Gastrocnemius medialis (tissue), 4 donors: ENCODE measurements around the gene CDKN1C.

Source experiments
- CTCF ChIP-seq, 5 experiments: fragments of 450-650 bp in 3 of 5; fragments of 200-600 bp in 2 of 5; sonication (generic) in 2 of 5; IDR thresholded peaks in 4 of 5; conservative IDR thresholded peaks in 1 of 5; 1 replicate in 4 of 5; 2 replicates in 1 of 5; pipeline ENCODE4 v1.5.1; 2016 to 2019; ENCODE audit warnings: antibody characterized with exemption in 5 of 5, mild to moderate bottlenecking in 3 of 5, moderate library complexity in 3 of 5
- POLR2A ChIP-seq, 2 donors: fragments of 450-650 bp; IDR thresholded peaks; one replicate each; pipeline ENCODE4 v1.6.1; 2017; ENCODE audit warnings: antibody characterized with exemption in 2 of 2, mild to moderate bottlenecking in 2 of 2, moderate library complexity in 2 of 2

DNA sequence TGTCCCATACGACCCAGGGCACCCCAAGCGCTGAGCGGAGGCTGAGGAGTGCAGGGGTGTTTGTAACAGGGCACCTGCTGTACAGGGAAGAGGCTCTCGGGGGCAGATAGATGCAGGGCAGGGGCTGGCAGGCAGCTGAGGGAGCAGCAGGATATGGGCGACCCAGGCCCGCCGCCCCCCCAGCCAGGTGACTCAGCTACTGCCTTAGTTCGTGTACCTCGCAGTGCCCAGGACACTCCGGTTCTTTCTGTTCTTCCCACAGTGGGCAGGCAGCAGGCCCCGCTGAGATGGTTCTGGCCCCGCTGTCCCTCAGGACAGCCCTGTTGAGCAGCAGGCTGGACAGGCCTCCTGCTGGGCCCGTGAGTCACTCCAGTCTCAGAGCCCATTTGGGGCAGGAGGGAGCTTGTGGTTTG lies 27.4 kb upstream of the CDKN1C start:
- no peak for TF ChIP-seq POLR2A (IDR thresholded peaks at IDR 0.05)
- TF ChIP-seq CTCF (IDR thresholded peaks at IDR 0.05 in 4 of 5, conservative IDR thresholded peaks at IDR 0.05 in 1 of 5), result no peak
